Frontal cortex (tissue), 4 donors: Measurements from ENCODE around the gene IGFBP4. TPM values are rescaled to one million over a fixed set of nuclear protein-coding genes. Genes with fewer than 3 reads are reported as not detected.

Experiments used
- DNase-seq, 2 donors: peaks; one replicate each; pipeline ENCODE4 v3.0.0; 2012; ENCODE audit warnings: low spot score in 2 of 2
- FAIRE-seq: peaks from 2 replicates; lab custom pipeline; 2012; peaks lifted over from hg19 to GRCh38; lab: Jason Lieb, UNC
- total RNA-seq: library from RNA; depleted of rRNA; stranded (reverse); fragments of >200 nt; gene quantifications from one replicate; pipeline ENCODE4 v1.2.3, GENCODE V29; 2014
- donor health status: control.
- donor health status: control.
- donor health status: control.

The IGFBP4 gene
- total RNA-seq, 1 donor from 2014 or later, result 7.3 TPM

DNA sequence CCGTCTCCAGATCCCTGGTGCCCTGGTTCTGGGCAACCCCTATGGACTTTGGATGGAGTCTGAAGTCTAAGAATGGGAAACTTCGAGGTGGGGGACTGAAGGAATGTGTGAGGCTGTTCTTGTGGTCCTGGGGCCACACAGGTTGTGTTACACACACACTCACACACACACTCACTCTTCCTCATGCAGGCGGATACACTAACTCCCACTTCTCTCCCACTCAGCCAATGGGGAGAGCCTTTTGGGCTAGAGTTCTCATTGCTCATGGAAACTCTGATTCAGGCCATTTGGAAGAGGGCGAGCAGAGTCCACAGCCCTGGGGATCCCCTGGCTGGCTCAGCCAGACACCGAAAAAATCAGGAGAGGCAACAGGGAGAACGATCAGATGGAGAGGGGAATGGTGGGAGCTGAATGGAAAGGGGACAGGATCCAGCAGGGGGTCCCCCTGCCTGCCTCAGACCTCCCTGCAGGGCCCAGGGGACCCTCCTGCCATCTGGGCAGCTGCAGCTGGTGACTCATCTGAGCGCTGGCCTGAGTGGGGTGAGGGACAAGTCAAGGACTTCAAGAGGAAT, 9.1 kb downstream of the IGFBP4 start:
- FAIRE-seq, result no peak
- DNase-seq, result no peak

- FAIRE-seq (no peak), DNase-seq (no peak)
Measured at GRCh38 chr17:40452921-40453378, 9.7 kb downstream of the IGFBP4 start.

DNA sequence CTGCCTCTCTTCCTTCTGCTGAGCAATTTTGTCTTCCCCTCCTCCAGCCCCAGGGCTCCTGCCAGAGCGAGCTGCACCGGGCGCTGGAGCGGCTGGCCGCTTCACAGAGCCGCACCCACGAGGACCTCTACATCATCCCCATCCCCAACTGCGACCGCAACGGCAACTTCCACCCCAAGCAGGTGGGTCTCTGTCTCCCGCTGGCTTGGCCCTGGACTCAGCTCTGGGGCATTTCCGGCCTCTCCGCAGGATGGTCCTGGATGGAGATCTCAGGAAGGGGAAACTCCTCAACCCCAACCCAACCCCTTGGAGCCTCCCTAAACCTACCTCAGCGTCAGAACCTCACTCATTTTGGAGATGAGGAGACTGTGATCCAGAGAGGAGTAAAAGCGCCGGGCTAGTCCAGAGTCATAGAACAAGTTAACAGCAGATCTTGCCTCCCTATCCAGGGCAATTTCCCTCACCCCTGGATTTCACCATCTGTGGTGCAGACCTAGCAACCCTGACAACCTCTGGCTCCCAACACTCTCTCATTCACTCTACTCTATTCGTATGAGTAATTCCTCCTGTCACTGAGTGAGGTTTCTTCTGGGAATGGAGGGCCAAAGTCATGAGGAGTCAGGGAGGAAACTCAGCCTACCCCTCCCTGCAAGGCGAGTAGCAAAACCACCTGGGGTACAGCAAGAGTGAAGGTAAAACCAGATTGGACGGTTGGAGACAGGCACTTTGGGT, 10.8 kb downstream of the IGFBP4 start:
- FAIRE-seq (no peak), DNase-seq (no peak)

DNA sequence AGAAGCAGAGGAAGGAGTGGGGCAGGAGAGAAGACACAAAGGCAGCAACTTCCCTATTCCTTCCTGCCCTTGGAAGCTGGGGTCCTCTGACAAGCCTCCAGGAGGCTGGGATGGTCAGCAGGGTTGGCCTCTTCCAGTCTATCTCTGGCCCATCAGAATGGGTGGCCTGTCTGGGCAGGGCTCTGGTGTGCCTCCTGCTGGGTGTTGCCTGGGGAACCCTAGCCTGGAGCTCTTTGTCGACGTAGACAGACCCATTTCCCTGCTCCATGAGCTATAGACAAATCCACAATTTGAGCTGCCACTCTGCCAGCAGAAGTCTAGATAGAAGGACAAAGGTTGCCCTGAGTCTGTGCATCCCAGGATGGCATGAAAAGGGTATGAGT, 11.4 kb downstream of the IGFBP4 start:
- FAIRE-seq, result no peak

GRCh38 chr17:40456396-40456951, 13.2 kb downstream of the IGFBP4 start:
- FAIRE-seq, result no peak

More for the DNA sequence above, 11.4 kb downstream of the IGFBP4 start:
- no peak for DNase-seq

DNA sequence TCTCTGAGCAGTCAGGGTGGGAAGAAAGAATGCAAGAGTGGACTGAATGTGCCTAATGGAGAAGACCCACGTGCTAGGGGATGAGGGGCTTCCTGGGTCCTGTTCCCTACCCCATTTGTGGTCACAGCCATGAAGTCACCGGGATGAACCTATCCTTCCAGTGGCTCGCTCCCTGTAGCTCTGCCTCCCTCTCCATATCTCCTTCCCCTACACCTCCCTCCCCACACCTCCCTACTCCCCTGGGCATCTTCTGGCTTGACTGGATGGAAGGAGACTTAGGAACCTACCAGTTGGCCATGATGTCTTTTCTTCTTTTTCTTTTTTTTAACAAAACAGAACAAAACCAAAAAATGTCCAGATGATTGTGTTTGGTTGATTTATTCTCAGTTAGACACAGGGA, 14.1 kb downstream of the IGFBP4 start:
- FAIRE-seq, result no peak

More at GRCh38 chr17:40456396-40456951, 13.2 kb downstream of the IGFBP4 start:
- no peak for DNase-seq

DNA sequence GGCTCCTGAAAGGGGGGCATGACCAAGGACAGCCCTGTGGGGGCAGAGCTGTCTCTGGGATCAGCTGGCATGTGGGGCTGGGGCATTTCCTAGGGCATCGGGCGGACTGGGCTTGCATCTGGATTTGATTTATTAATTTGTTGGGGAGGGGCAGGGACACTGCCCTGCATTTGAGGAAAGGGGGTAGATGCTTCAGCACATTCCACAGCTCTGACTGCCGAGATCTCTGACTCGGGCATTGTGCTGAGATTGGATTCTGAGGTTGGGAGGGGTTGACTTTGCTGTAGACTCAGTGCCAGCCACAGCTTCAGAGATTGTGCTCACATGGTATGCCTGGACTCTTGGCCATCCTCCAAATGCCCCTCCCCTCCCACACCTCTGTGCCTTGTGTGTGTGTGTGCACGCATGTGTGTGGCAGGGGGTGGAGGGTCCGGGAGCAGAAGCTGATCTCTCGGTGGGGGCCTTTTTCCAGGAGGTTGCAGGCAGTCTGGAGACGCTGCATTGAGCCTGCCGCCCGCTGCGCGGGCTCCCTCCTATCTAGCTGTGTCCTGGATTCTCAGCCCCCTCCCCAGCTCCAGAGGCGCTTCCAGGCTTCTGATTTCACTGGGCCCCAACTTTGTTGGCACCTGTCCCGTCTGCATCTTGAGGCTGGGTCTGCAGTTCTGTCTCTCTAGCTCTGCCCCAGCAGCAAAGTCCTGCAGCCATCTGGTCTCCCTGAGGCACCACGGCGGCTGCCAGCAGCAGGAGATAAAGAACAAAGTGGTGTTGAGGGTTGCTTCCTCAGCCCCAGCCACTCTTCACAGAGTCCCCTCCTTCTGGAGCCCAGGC, 14.9 kb downstream of the IGFBP4 start:
- DNase-seq (no peak), FAIRE-seq (no peak)

More for the DNA sequence above, 14.1 kb downstream of the IGFBP4 start:
- DNase-seq, result no peak

GRCh38 chr17:40458851-40459482, 15.7 kb downstream of the IGFBP4 start:
- FAIRE-seq, result no peak
- no peak for DNase-seq

- DNase-seq (no peak), FAIRE-seq (no peak)
Measured at GRCh38 chr17:40459636-40460603, 16.7 kb downstream of the IGFBP4 start.

DNA sequence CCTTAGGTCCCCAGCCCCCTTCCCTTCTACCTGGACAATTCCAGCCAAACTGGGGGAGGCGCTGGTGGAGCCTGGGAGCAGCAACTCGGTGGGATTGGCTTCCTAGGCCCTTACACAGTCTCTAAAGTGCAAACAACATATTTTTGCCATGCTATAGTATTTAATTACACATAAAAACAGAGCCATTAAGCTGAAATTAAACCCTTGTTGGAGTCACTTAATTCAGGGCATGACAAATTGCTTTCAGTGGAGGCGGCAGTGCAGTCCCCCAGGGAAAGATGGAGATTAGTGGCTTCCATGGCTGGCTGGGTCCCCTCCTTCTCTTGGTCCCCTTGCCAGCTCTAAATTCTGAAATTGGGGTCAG, 17.3 kb downstream of the IGFBP4 start:
- DNase-seq (no peak), FAIRE-seq (no peak)

DNA sequence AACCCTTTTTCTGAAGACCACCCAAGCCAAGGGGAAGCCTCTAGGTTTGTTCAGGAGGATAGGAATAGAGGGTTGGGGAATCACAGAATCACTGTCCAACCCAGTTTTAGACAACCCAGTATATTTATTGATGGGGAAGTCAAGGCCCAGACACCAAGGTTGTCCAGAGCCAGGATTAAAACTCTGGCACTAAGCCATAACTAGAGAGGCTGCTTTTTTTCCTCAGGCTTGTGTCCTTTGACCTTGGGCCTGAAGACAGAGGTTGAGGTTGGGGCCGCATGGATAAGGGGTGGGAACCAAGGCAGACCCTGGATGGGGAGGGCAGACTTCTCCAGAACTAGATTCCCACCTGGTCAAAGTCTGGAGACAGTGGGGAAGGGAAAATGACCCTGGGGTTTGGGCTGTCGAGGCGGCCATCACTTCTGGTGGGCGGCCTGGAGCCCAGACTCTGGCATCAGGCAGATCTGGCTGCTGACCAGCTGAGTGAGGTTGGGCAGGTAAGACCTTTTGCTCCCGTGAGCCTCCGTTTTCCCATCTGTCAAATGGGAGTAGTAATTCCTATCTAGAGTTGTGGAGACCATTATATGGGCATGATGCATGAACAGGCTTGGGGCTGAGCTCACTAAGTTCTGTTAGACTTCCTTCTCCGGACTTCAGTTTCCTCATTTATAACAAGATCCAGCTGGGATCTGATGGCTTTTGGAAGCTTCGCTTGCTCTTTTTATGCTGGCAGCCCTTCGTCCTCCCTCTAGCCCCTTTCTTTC, 17.9 kb downstream of the IGFBP4 start:
- FAIRE-seq (no peak), DNase-seq (no peak)

GRCh38 chr17:40461732-40462342, 18.6 kb downstream of the IGFBP4 start:
- FAIRE-seq (no peak), DNase-seq (no peak)

GRCh38 chr17:40462343-40463121, 19.3 kb downstream of the IGFBP4 start:
- FAIRE-seq (no peak), DNase-seq (no peak)

GRCh38 chr17:40463122-40463550, 19.9 kb downstream of the IGFBP4 start:
- FAIRE-seq, result no peak
- no peak for DNase-seq

DNA sequence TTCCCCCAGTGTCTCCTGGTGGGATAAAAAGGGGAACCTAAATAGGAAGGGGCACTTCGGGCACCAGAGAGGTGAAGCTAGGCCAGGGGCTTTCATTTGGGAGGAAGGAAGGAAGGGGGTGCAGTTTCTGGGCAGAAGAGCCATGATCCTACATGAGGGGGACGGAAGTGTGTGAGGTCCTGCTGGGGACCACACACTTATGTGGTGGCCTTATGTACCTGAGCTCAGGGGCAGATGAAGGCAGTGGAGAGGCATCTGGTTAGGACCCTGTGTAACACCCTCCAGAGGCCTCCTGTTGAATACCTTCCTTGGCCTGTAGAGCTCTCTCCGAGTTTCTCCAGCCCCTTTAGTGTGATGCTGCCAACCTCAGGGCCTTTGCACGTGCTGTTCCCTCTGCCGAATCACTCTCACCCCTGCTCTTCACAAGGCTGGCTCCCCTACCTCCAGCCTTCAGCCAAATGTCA, 21.2 kb downstream of the IGFBP4 start:
- FAIRE-seq, result no peak
- no peak for DNase-seq

DNA sequence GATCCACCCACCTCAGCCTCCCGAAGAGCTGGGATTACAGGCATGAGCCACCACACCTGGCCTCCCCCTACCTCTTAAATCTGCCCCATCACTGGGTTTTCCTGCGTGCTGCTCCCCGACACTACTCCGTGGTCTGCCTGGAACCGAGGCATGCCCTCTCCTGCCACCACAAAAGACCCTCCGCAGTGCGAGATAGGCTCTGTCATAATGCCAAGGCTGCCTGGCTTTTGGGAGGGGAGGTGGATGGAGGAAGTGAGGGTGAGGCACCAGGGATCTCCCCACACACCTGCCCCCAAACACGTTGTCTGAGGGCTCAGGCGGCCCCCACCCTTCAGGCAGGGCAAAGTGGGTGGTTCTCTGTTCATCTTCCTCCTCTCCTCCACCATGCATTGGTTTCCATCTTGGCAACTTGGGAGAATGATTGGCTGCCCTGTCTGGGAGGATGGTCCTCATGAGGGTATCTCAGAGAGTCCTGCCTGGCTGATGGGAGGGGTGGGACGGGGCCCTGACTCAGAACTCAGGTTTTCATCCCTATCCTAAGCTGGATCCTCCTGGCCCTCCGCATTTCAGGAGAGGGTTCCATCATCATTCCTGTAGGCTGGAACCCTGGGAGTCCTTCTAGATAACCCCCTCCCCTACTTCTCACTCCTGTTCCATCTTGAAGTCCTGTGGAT, 23.2 kb downstream of the IGFBP4 start:
- DNase-seq, result no peak
- FAIRE-seq, result no peak
